ENCODE results near the gene PSEN2.

Gene PSEN2

GRCh38 chr1:226870401-226871279, at the start of gene PSEN2:
Gene PSEN2, plus strand, starts transcription at chr1:226870616. Its CDS starts 11,292 bp downstream, at chr1:226881908.
- Mint-ChIP-seq H3K4me1 (peaks cover 21% of the 10 kb centered on the region), H3K4me3 (peak within 1 kb of the TSS; percentile 85), H3K27me3 (no peaks in the 10 kb centered on the region), H3K9me3 (no peaks in the 10 kb centered on the region), H3K36me3 (ENCODE audit: insufficient read depth) (peaks cover 6% of the 10 kb centered on the region), H3K27ac (ENCODE audit: low read depth) (peak within 1 kb of the TSS; percentile 88)
- ATAC-seq (replicated peaks; ENCODE audit: extremely low read depth, poor library complexity, severe bottlenecking): peak; percentile 72
- DNase-seq (ENCODE audit: low spot score in 2 of 2): peak; percentile 20 to 34

- H3K27ac Mint-ChIP-seq (ENCODE audit: low read depth): no peak overlapping the region
- ATAC-seq (replicated peaks; ENCODE audit: extremely low read depth, poor library complexity, severe bottlenecking): no peak
- peaks cover 1% of the 10 kb centered on the region for H3K36me3 Mint-ChIP-seq (ENCODE audit: insufficient read depth)
- H3K4me3 Mint-ChIP-seq: no peak overlapping the region
- DNase-seq (ENCODE audit: low spot score in 2 of 2): no peak
- H3K27me3 Mint-ChIP-seq: no peaks in the 10 kb centered on the region
- H3K4me1 Mint-ChIP-seq: peaks cover 7% of the 10 kb centered on the region
- H3K9me3 Mint-ChIP-seq: no peaks in the 10 kb centered on the region
These were observed 49.3 kb upstream of the PSEN2 start for GRCh38 chr1:226820941-226821718.

- Mint-ChIP-seq H3K27me3 (no peaks in the 10 kb centered on the region), H3K27ac (ENCODE audit: low read depth) (no peak overlapping the region), H3K4me1 (peaks cover 7% of the 10 kb centered on the region), H3K9me3 (no peaks in the 10 kb centered on the region), H3K36me3 (ENCODE audit: insufficient read depth) (peaks cover 1% of the 10 kb centered on the region), H3K4me3 (no peak overlapping the region)
- DNase-seq (ENCODE audit: low spot score in 2 of 2): no peak
- ATAC-seq (replicated peaks; ENCODE audit: extremely low read depth, poor library complexity, severe bottlenecking): no peak
These were observed 48.7 kb upstream of the PSEN2 start for GRCh38 chr1:226821719-226822085.

- Mint-ChIP-seq H3K4me3 (no peak overlapping the region), H3K27me3 (no peaks in the 10 kb centered on the region), H3K9me3 (no peaks in the 10 kb centered on the region), H3K4me1 (peaks cover 15% of the 10 kb centered on the region), H3K27ac (ENCODE audit: low read depth) (no peak overlapping the region), H3K36me3 (ENCODE audit: insufficient read depth) (peaks cover 5% of the 10 kb centered on the region)
- ATAC-seq (replicated peaks; ENCODE audit: extremely low read depth, poor library complexity, severe bottlenecking) (no peak), DNase-seq (ENCODE audit: low spot score in 2 of 2) (no peak)
These were observed 46.8 kb upstream of the PSEN2 start for GRCh38 chr1:226823643-226824042.

GRCh38 chr1:226825037-226825745, 45.2 kb upstream of the PSEN2 start:
- Mint-ChIP-seq H3K27ac (ENCODE audit: low read depth) (no peak overlapping the region), H3K27me3 (no peaks in the 10 kb centered on the region), H3K4me1 (peaks cover 15% of the 10 kb centered on the region), H3K4me3 (no peak overlapping the region), H3K36me3 (ENCODE audit: insufficient read depth) (peaks cover 5% of the 10 kb centered on the region), H3K9me3 (no peaks in the 10 kb centered on the region)
- DNase-seq (ENCODE audit: low spot score in 2 of 2) (no peak), ATAC-seq (replicated peaks; ENCODE audit: extremely low read depth, poor library complexity, severe bottlenecking) (no peak)

- DNase-seq (ENCODE audit: low spot score in 2 of 2): no peak
- H3K9me3 Mint-ChIP-seq: no peaks in the 10 kb centered on the region
- H3K36me3 Mint-ChIP-seq (ENCODE audit: insufficient read depth): peaks cover 5% of the 10 kb centered on the region
- H3K27ac Mint-ChIP-seq (ENCODE audit: low read depth): no peak overlapping the region
- no peak overlapping the region for H3K4me3 Mint-ChIP-seq
- ATAC-seq (replicated peaks; ENCODE audit: extremely low read depth, poor library complexity, severe bottlenecking): no peak
- peaks cover 4% of the 10 kb centered on the region for H3K27me3 Mint-ChIP-seq
- peaks cover 15% of the 10 kb centered on the region for H3K4me1 Mint-ChIP-seq
These were observed 44.7 kb upstream of the PSEN2 start for GRCh38 chr1:226825746-226826100.

- ATAC-seq (replicated peaks; ENCODE audit: extremely low read depth, poor library complexity, severe bottlenecking): no peak
- Mint-ChIP-seq H3K27ac (ENCODE audit: low read depth) (peak overlapping the region; percentile 82), H3K4me3 (peak overlapping the region; percentile 39), H3K27me3 (peaks cover 10% of the 10 kb centered on the region), H3K36me3 (ENCODE audit: insufficient read depth) (peaks cover 5% of the 10 kb centered on the region), H3K9me3 (no peaks in the 10 kb centered on the region), H3K4me1 (peaks cover 15% of the 10 kb centered on the region)
- DNase-seq (ENCODE audit: low spot score in 2 of 2): no peak
These were observed 43.7 kb upstream of the PSEN2 start for GRCh38 chr1:226826479-226827261.

- H3K36me3 Mint-ChIP-seq (ENCODE audit: insufficient read depth): peaks cover 5% of the 10 kb centered on the region
- no peak for DNase-seq (ENCODE audit: low spot score in 2 of 2)
- no peak for ATAC-seq (replicated peaks; ENCODE audit: extremely low read depth, poor library complexity, severe bottlenecking)
- peaks cover 15% of the 10 kb centered on the region for H3K4me1 Mint-ChIP-seq
- H3K9me3 Mint-ChIP-seq: no peaks in the 10 kb centered on the region
- H3K4me3 Mint-ChIP-seq: peak overlapping the region; percentile 39
- H3K27me3 Mint-ChIP-seq: peaks cover 10% of the 10 kb centered on the region
- H3K27ac Mint-ChIP-seq (ENCODE audit: low read depth): peak overlapping the region; percentile 82
These were observed 43.0 kb upstream of the PSEN2 start for GRCh38 chr1:226827458-226827857.

- ATAC-seq (replicated peaks; ENCODE audit: extremely low read depth, poor library complexity, severe bottlenecking): peak; percentile 98
- Mint-ChIP-seq H3K27ac (ENCODE audit: low read depth) (peak overlapping the region; percentile 82), H3K27me3 (peaks cover 10% of the 10 kb centered on the region), H3K9me3 (no peaks in the 10 kb centered on the region), H3K36me3 (ENCODE audit: insufficient read depth) (peaks cover 5% of the 10 kb centered on the region), H3K4me1 (peaks cover 15% of the 10 kb centered on the region), H3K4me3 (peak overlapping the region; percentile 43)
- peak; percentile 87 to 94 for DNase-seq (ENCODE audit: low spot score in 2 of 2)
These were observed 42.4 kb upstream of the PSEN2 start for GRCh38 chr1:226827968-226828513.

GRCh38 chr1:226829105-226829504, 41.3 kb upstream of the PSEN2 start:
- Mint-ChIP-seq H3K4me3 (no peak overlapping the region), H3K27me3 (peaks cover 16% of the 10 kb centered on the region), H3K36me3 (ENCODE audit: insufficient read depth) (peaks cover 5% of the 10 kb centered on the region), H3K9me3 (no peaks in the 10 kb centered on the region), H3K4me1 (peaks cover 15% of the 10 kb centered on the region), H3K27ac (ENCODE audit: low read depth) (no peak overlapping the region)
- DNase-seq (ENCODE audit: low spot score in 2 of 2) (no peak), ATAC-seq (replicated peaks; ENCODE audit: extremely low read depth, poor library complexity, severe bottlenecking) (no peak)

GRCh38 chr1:226831953-226832352, 38.5 kb upstream of the PSEN2 start:
- ATAC-seq (replicated peaks; ENCODE audit: extremely low read depth, poor library complexity, severe bottlenecking) (no peak), DNase-seq (ENCODE audit: low spot score in 2 of 2) (no peak)
- Mint-ChIP-seq H3K36me3 (ENCODE audit: insufficient read depth) (peaks cover 3% of the 10 kb centered on the region), H3K4me3 (no peak overlapping the region), H3K4me1 (peaks cover 6% of the 10 kb centered on the region), H3K27ac (ENCODE audit: low read depth) (no peak overlapping the region), H3K9me3 (no peaks in the 10 kb centered on the region), H3K27me3 (peaks cover 27% of the 10 kb centered on the region)

- Mint-ChIP-seq H3K4me3 (no peak overlapping the region), H3K4me1 (no peaks in the 10 kb centered on the region), H3K27me3 (peaks cover 27% of the 10 kb centered on the region)
These were observed 37.8 kb upstream of the PSEN2 start for GRCh38 chr1:226832613-226833012.

More at GRCh38 chr1:226832613-226833012, 37.8 kb upstream of the PSEN2 start:
- Mint-ChIP-seq H3K27ac (ENCODE audit: low read depth) (no peak overlapping the region), H3K9me3 (no peaks in the 10 kb centered on the region), H3K36me3 (ENCODE audit: insufficient read depth) (peaks cover 3% of the 10 kb centered on the region)
- DNase-seq (ENCODE audit: low spot score in 2 of 2) (no peak), ATAC-seq (replicated peaks; ENCODE audit: extremely low read depth, poor library complexity, severe bottlenecking) (no peak)

Data from central memory CD8-positive, alpha-beta T cell (primary cell).